Activated CD4-positive, alpha-beta T cell treated with anti-CD3 and anti-CD28 coated beads, Interleukin-2, amount 50 U/mL, for 16 hours (primary cell): ENCODE data around the gene BLNK.

Experiments used
- DNase-seq: peaks from one replicate; pipeline ENCODE4 v3.0.0-alpha.2; 2020

The BLNK gene

GRCh38 chr10:96260014-96260413, 11.4 kb downstream of the BLNK start:
- DNase-seq: no peak

- DNase-seq: no peak
Measured at GRCh38 chr10:96259150-96259549, 12.2 kb downstream of the BLNK start.

GRCh38 chr10:96257944-96258343, 13.4 kb downstream of the BLNK start:
- no peak for DNase-seq

GRCh38 chr10:96255549-96256333, 15.6 kb downstream of the BLNK start:
- no peak for DNase-seq

GRCh38 chr10:96254976-96255375, 16.4 kb downstream of the BLNK start:
- DNase-seq: no peak

- DNase-seq: no peak
Measured at GRCh38 chr10:96252730-96253129, 18.6 kb downstream of the BLNK start.

GRCh38 chr10:96250349-96250748, 21.0 kb downstream of the BLNK start:
- DNase-seq: no peak

GRCh38 chr10:96249264-96249663, 22.1 kb downstream of the BLNK start:
- no peak for DNase-seq

GRCh38 chr10:96244354-96244753, 27.0 kb downstream of the BLNK start:
- no peak for DNase-seq

GRCh38 chr10:96243296-96243695, 28.1 kb downstream of the BLNK start:
- DNase-seq: no peak

- no peak for DNase-seq
Measured at GRCh38 chr10:96242822-96243221, 28.5 kb downstream of the BLNK start.

GRCh38 chr10:96238646-96239623, 32.4 kb downstream of the BLNK start:
- no peak for DNase-seq

- DNase-seq: no peak
Measured at GRCh38 chr10:96236876-96237275, 34.5 kb downstream of the BLNK start.

GRCh38 chr10:96236090-96236478, 35.3 kb downstream of the BLNK start:
- DNase-seq: no peak

- DNase-seq: no peak
Measured at GRCh38 chr10:96235326-96236089, 35.9 kb downstream of the BLNK start.

- no peak for DNase-seq
Measured at GRCh38 chr10:96233959-96234358, 37.4 kb downstream of the BLNK start.

GRCh38 chr10:96230527-96230926, 40.8 kb downstream of the BLNK start:
- no peak for DNase-seq

GRCh38 chr10:96229568-96230030, 41.8 kb downstream of the BLNK start:
- DNase-seq: peak; percentile 73

GRCh38 chr10:96228408-96228994, 42.9 kb downstream of the BLNK start:
- DNase-seq: no peak

GRCh38 chr10:96227206-96227605, 44.2 kb downstream of the BLNK start:
- no peak for DNase-seq

GRCh38 chr10:96225119-96225518, 46.2 kb downstream of the BLNK start:
- DNase-seq: no peak

GRCh38 chr10:96222908-96223307, 48.5 kb downstream of the BLNK start:
- DNase-seq: no peak

GRCh38 chr10:96222441-96222840, 48.9 kb downstream of the BLNK start:
- no peak for DNase-seq
